Lower leg skin (tissue), 4 donors: ENCODE results near the gene PODXL2. TPM values are rescaled to one million over a fixed set of nuclear protein-coding genes. Genes with fewer than 3 reads are reported as not detected.

Experiments
- DNase-seq, 2 donors: peaks; one replicate each; pipeline ENCODE4 v3.0.0-alpha.2; 2019; ENCODE audit warnings: low spot score in 2 of 2
- H3K4me3 ChIP-seq: fragments of 200-600 bp; sonication (generic); 2 replicates; pipeline ENCODE4 v1.5.1; 2017; ENCODE audit warnings: mild to moderate bottlenecking, low read depth; ENCODE audit not compliant: poor library complexity, severe bottlenecking
- CTCF ChIP-seq, 3 donors: fragments of 450-650 bp; IDR thresholded peaks; one replicate each; pipeline ENCODE4 v1.5.1; 2016; ENCODE audit warnings: antibody characterized with exemption in 3 of 3, mild to moderate bottlenecking in 3 of 3, moderate library complexity in 2 of 3
- POLR2A ChIP-seq, 2 donors: fragments of 450-650 bp; IDR thresholded peaks; one replicate each; pipeline ENCODE4 v1.6.1; 2016 to 2017; ENCODE audit warnings: antibody characterized with exemption in 2 of 2, mild to moderate bottlenecking in 1 of 2, moderate library complexity in 1 of 2
- WGBS, 2 donors: methylation state at CpG; one replicate each; pipeline ENCODE4 v1.1.5; 2018; 5-methylcytosine and 5-hydroxymethylcytosine counted together
- intact Hi-C: fragments of 100-400 bp; cut with DNase I; formaldehyde crosslinking; loops from one replicate; pipeline ENCODE4 v1.15.0; 2023; ENCODE audit warnings: low total_unique reads
- total RNA-seq, 4 donors: library from RNA; depleted of rRNA; stranded (reverse); fragments of >200 nt; gene quantifications; one replicate each; pipeline ENCODE4 v1.1.0, GENCODE V29; 2016

The PODXL2 gene
- total RNA-seq, 4 donors from 2014 or later = 7.1 to 14.5 (median 9.2) TPM

GRCh38 chr3:127630811-127631714, 2.1 kb downstream of the PODXL2 start:
- intact Hi-C loops = no loop called here
- TF ChIP-seq CTCF (IDR thresholded peaks at IDR 0.05) = no peak
- no peak for TF ChIP-seq POLR2A (IDR thresholded peaks at IDR 0.05)
- 83 to 91% methylated on average over 12 of the region's 12 CpGs for WGBS, 2 donors
- no peak overlapping the region for H3K4me3 ChIP-seq
- DNase-seq = no peak

- TF ChIP-seq POLR2A (IDR thresholded peaks at IDR 0.05) (no peak), CTCF (IDR thresholded peaks at IDR 0.05) (no peak)
- DNase-seq = no peak
- 69% methylated on average over 8 of the region's 8 CpGs for WGBS, 2 donors
- intact Hi-C loops = no loop called here
- no peak overlapping the region for H3K4me3 ChIP-seq
These were observed 3.2 kb downstream of the PODXL2 start for GRCh38 chr3:127632035-127632820.

- no peak overlapping the region for H3K4me3 ChIP-seq
- intact Hi-C loops = no loop called here
- peak in 1 of 2 donors; percentile 34 for DNase-seq
- TF ChIP-seq POLR2A (IDR thresholded peaks at IDR 0.05) (no peak), CTCF (IDR thresholded peaks at IDR 0.05) (no peak)
- 91 to 92% methylated on average over 12 of the region's 12 CpGs for WGBS, 2 donors
These were observed 5.7 kb downstream of the PODXL2 start for GRCh38 chr3:127634653-127635052.

GRCh38 chr3:127637546-127637945, 8.6 kb downstream of the PODXL2 start:
- DNase-seq = no peak
- WGBS, 2 donors = 64 to 81% methylated on average over 3 of the region's 3 CpGs
- intact Hi-C loops = no loop called here
- TF ChIP-seq CTCF (IDR thresholded peaks at IDR 0.05) (no peak), POLR2A (IDR thresholded peaks at IDR 0.05) (no peak)
- H3K4me3 ChIP-seq = no peak overlapping the region

GRCh38 chr3:127637971-127638370, 9.0 kb downstream of the PODXL2 start:
- TF ChIP-seq CTCF (IDR thresholded peaks at IDR 0.05) = no peak
- no peak for DNase-seq
- intact Hi-C loops = no loop called here

More at GRCh38 chr3:127637971-127638370, 9.0 kb downstream of the PODXL2 start:
- no peak overlapping the region for H3K4me3 ChIP-seq
